ENCODE data around the gene MAGEH1. TPM values are rescaled to one million over a fixed set of nuclear protein-coding genes. Genes with fewer than 3 reads are reported as not detected.

MAGEH1 gene
- polyA plus RNA-seq, 3 donors, result 18.0 to 21.2 (median 20.9) TPM

DNA sequence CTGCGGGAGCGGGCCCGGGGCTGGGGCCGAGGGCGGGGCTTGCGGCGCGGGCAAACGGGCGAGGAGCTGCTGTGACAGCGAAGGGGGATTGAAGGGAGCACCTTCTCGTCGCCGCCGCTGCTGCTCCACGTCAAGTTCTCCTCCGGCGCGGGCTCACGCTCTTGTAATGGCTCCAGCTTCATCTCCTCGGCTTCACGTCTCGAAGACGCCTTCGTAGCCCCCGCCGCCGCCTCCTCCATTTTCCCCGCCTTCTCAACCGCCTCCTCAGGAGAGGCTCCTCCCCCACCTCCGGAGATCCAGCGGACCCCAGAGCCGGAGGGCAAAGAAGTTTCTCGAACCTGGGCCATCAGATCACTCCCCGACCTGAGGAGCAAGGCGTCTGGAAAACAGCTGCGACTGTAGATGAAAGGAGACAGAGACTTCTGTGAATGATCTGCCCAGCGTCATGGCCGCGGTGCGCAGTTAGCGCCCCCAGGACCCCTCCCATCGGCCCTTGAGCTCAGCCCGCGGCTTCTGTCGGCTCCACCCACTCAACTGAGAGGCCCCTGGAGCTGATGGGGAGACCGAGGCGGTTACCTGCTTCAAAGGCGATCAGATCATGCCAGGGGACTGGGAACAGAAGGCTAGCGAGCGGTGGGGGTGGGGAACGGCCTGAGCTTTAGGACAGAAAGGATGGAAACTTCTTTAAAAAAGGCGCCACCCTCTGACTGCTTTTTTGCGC lies 36.8 kb downstream of the MAGEH1 start:
- WGBS, 3 donors, result 0 to 32% (median 0%) methylated on average over 26 to 54 of the region's 54 CpGs

DNA sequence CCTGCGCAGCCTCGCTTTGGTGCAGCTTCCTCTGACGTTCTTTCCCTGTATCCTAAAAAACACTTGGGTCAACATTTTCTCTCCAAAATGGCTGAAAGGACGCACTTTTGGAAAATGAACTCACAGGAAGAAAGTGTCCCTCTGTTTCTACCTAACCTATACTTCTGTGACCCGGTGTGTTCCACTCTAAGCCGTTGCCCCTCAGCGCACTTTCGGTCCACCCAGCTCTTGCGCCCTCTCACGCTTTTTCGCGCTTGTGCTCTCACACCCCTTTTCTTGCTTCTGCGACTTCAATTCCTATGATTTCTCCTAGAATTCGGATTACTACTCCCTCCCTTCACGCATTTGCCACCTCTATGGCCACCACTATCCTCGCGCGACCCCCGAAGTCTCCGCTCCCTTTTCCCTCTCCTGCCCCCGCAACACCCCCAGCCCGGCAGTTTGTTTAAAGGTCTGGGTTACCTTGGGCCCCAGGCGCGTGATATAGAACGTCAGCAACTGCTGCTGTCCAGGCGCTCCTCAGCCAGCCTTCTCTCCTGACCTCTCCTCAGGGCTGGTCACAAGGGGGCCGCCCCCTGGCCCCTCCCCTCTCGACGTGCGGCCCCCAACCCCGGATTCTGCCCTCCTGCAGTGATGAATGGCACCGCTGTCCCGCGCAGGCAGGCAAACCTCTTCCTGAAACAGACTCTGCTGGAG lies 37.5 kb downstream of the MAGEH1 start, which contains the start of gene USP51:
TSS of gene USP51 (minus strand) at position 535 of the 696 bp plus-strand sequence. CDS start 909 bp downstream, outside the sequence.
- no peak within 1 kb of the TSS for H3K27ac ChIP-seq (ENCODE audit: low read depth, low read length)
- WGBS, 3 donors, result 1 to 33% (median 1%) methylated on average over 31 to 34 of the region's 34 CpGs

More for the DNA sequence above, 36.8 kb downstream of the MAGEH1 start:
- H3K27ac ChIP-seq (ENCODE audit: low read depth, low read length), result no peak overlapping the region

DNA sequence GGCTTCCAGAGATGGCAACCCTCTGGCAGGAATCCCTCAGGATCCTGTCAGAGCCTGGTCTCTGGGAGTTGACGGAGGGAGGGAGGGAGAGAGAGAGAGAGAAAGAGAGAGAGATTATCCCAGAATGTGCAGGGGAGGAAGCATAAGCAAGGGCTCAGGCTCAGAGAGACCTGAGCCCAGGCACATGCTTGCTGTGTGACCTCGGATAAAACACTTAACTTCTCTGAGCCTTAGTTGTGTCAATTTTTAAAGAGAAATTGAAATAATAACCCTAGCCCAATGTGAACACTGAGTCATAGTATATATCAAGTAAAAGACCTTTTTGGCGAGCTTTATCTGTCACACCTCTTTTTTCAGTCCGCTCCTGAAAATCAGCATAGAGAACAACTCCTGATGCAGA lies 38.2 kb downstream of the MAGEH1 start:
- H3K27ac ChIP-seq (ENCODE audit: low read depth, low read length), result no peak overlapping the region
- WGBS, 3 donors, result 53 to 62% (median 62%) methylated on average over 4 of the region's 4 CpGs

DNA sequence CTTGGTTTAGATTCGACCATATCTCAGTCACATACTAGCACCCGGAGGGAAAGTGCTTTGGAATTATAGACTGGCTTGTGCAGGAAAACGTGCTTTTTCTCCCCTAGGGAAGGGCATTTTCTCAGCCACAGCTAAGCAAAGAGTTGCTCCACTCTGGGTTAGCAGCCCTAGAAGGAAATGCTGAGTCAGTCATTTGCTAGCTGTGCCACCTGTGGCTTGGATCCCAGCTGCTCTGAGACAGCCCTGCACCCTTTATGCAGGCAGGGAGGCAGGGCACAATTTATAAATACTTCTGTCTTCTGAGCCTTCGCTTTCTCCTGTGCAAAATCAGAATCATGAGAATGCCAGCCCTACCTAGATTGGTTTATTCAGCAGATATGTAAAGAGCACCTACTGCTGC lies 39.0 kb downstream of the MAGEH1 start:
- 50 to 61% (median 55%) methylated on average over 4 of the region's 4 CpGs for WGBS, 3 donors
- H3K27ac ChIP-seq (ENCODE audit: low read depth, low read length), result no peak overlapping the region

Other genes with a start within 250 kb of the MAGEH1 start
- not detected for gene PAGE5, start 231.8 kb upstream of the MAGEH1 start, polyA plus RNA-seq
- not detected for gene PAGE3, start 187.2 kb upstream of the MAGEH1 start, polyA plus RNA-seq
- under 1 TPM; 0.48 to 0.67 (median 0.56) TPM for gene USP51, start 37.7 kb downstream of the MAGEH1 start, polyA plus RNA-seq
- not detected for gene FOXR2, start 171.3 kb downstream of the MAGEH1 start, polyA plus RNA-seq

All from adipose tissue (tissue), 3 donors.